ENCODE measurements around the gene OR56B4.
"Not testable (repeated sequence)": the region's sequence is repeated elsewhere in the genome, so short reads cannot be mapped to it uniquely, and the experiment has no call there.

The OR56B4 gene

GRCh38 chr11:6142936-6143335, 35.5 kb downstream of the OR56B4 start:
- DNase-seq (ENCODE audit: low spot score) = no peak
- in situ Hi-C loops (cut with MboI; ENCODE audit: low sequenced_read_pairs, unreplicated experiment) = no loop called here
- TF ChIP-seq CTCF (IDR thresholded peaks at IDR 0.05; ENCODE audit: borderline replicate concordance, control extremely low read depth, extremely low read depth, insufficient read depth, missing control alignments) = no peak

GRCh38 chr11:6143737-6144136, 36.3 kb downstream of the OR56B4 start:
- DNase-seq (ENCODE audit: low spot score); in situ Hi-C loops (cut with MboI; ENCODE audit: low sequenced_read_pairs, unreplicated experiment): not testable (repeated sequence)

GRCh38 chr11:6151117-6151516, 43.6 kb downstream of the OR56B4 start:
- DNase-seq (ENCODE audit: low spot score) = no peak
- TF ChIP-seq CTCF (IDR thresholded peaks at IDR 0.05; ENCODE audit: borderline replicate concordance, control extremely low read depth, extremely low read depth, insufficient read depth, missing control alignments) = no peak
- in situ Hi-C loops (cut with MboI; ENCODE audit: low sequenced_read_pairs, unreplicated experiment) = no loop called here

GRCh38 chr11:6152126-6152525, 44.6 kb downstream of the OR56B4 start:
- DNase-seq (ENCODE audit: low spot score) = no peak
- no peak for TF ChIP-seq CTCF (IDR thresholded peaks at IDR 0.05; ENCODE audit: borderline replicate concordance, control extremely low read depth, extremely low read depth, insufficient read depth, missing control alignments)
- in situ Hi-C loops (cut with MboI; ENCODE audit: low sequenced_read_pairs, unreplicated experiment) = no loop called here

GRCh38 chr11:6156628-6157359, 49.3 kb downstream of the OR56B4 start:
- no peak for TF ChIP-seq CTCF (IDR thresholded peaks at IDR 0.05; ENCODE audit: borderline replicate concordance, control extremely low read depth, extremely low read depth, insufficient read depth, missing control alignments)
- no peak for DNase-seq (ENCODE audit: low spot score)
- in situ Hi-C loops (cut with MboI; ENCODE audit: low sequenced_read_pairs, unreplicated experiment) = no loop called here
